ENCODE results near the gene LAMA5.

- TF ChIP-seq CTCF (IDR thresholded peaks at IDR 0.05) = no peak
- no peak for TF ChIP-seq POLR2A (IDR thresholded peaks at IDR 0.05)
Observed at GRCh38 chr20:62322492-62323041, 44.5 kb downstream of the LAMA5 start.

All from right lobe of liver (tissue), 4 donors.